ENCODE data around the gene SP5.
A peak's percentile ranks its signal among the peaks of the same experiment; 100 is the strongest.
"Not testable (repeated sequence)": the region's sequence is repeated elsewhere in the genome, so short reads cannot be mapped to it uniquely, and the experiment has no call there.

The SP5 gene

GRCh38 chr2:170717599-170717963 lies 2.4 kb downstream of the SP5 start:
- Mint-ChIP-seq H3K27ac (no peak overlapping the region), H3K9me3 (no peaks in the 10 kb centered on the region), H3K36me3 (peaks cover under 1% of the 10 kb centered on the region), H3K4me3 (peak overlapping the region; percentile 74), H3K4me1 (peaks cover 15% of the 10 kb centered on the region)
- ATAC-seq (no peak), DNase-seq (ENCODE audit: low spot score in 2 of 2) (no peak)

GRCh38 chr2:170717991-170718589 lies 3.0 kb downstream of the SP5 start:
- ATAC-seq (no peak), DNase-seq (ENCODE audit: low spot score in 2 of 2) (no peak)
- Mint-ChIP-seq H3K36me3 (no peaks in the 10 kb centered on the region), H3K27ac (no peak overlapping the region), H3K4me1 (peaks cover 15% of the 10 kb centered on the region), H3K4me3 (no peak overlapping the region), H3K9me3 (no peaks in the 10 kb centered on the region)

DNA sequence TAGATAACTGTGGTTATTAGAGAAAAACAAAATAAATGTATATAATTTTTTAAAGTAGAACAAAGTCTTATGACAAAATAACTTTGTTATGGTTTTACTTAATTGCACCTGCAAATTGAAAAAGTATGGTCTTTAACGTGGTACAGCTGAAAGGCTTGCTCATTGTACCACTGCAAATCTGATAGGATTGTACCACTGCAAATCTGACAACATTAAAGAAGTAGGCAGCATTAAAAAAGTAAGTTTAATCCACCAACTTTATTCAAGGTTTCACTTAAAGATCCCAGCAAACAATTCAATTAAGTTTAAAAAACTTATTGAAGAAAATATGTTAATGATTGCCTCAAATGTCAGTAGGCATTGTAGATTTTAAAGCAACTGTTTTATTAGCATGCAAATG lies 4.7 kb downstream of the SP5 start:
- Mint-ChIP-seq H3K4me1 (peaks cover 11% of the 10 kb centered on the region), H3K4me3 (no peak overlapping the region), H3K9me3 (no peaks in the 10 kb centered on the region), H3K36me3 (no peaks in the 10 kb centered on the region), H3K27ac (no peak overlapping the region)
- ATAC-seq (no peak), DNase-seq (ENCODE audit: low spot score in 2 of 2) (no peak)

GRCh38 chr2:170721678-170722077 lies 6.5 kb downstream of the SP5 start:
- H3K4me3 Mint-ChIP-seq: no peak overlapping the region
- ATAC-seq: no peak

DNA sequence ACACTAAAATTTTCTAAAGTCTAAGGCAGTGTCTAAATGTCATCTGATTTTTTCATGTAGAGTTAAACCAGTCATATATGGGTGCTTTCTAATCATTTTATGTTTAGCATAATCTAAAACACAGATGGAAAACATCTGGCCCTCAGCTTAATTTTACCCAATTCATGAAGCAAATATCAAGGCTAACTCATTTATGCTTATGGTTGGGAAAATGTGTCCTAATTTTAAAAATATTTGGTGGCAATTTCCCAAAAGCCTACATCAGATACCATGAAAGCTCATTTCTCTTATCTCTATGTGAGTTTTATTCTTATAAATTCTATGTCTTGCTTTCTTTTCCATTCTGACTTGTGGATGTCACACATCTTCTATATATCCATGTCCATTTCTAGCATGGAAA lies 7.2 kb downstream of the SP5 start:
- ATAC-seq: no peak
- no peaks in the 10 kb centered on the region for H3K9me3 Mint-ChIP-seq

More at GRCh38 chr2:170721678-170722077, 6.5 kb downstream of the SP5 start:
- no peaks in the 10 kb centered on the region for H3K36me3 Mint-ChIP-seq
- no peaks in the 10 kb centered on the region for H3K9me3 Mint-ChIP-seq
- DNase-seq (ENCODE audit: low spot score in 2 of 2): no peak
- H3K4me1 Mint-ChIP-seq: no peaks in the 10 kb centered on the region
- H3K27ac Mint-ChIP-seq: no peak overlapping the region

GRCh38 chr2:170723446-170723958 lies 8.4 kb downstream of the SP5 start:
- DNase-seq (ENCODE audit: low spot score in 2 of 2): no peak
- no peaks in the 10 kb centered on the region for H3K4me1 Mint-ChIP-seq
- ATAC-seq: no peak
- H3K4me3 Mint-ChIP-seq: no peak overlapping the region
- H3K9me3 Mint-ChIP-seq: no peaks in the 10 kb centered on the region
- no peak overlapping the region for H3K27ac Mint-ChIP-seq
- no peaks in the 10 kb centered on the region for H3K36me3 Mint-ChIP-seq

More for the DNA sequence above, 7.2 kb downstream of the SP5 start:
- H3K4me3 Mint-ChIP-seq: no peak overlapping the region
- H3K4me1 Mint-ChIP-seq: no peaks in the 10 kb centered on the region
- no peaks in the 10 kb centered on the region for H3K36me3 Mint-ChIP-seq
- no peak overlapping the region for H3K27ac Mint-ChIP-seq
- no peak for DNase-seq (ENCODE audit: low spot score in 2 of 2)

- Mint-ChIP-seq H3K4me1 (no peaks in the 10 kb centered on the region), H3K9me3 (no peaks in the 10 kb centered on the region), H3K36me3 (no peaks in the 10 kb centered on the region), H3K27ac (no peak overlapping the region), H3K4me3 (no peak overlapping the region)
- DNase-seq (ENCODE audit: low spot score in 2 of 2): no peak
- ATAC-seq: no peak
These were observed 18.9 kb downstream of the SP5 start for GRCh38 chr2:170733798-170734600.

DNA sequence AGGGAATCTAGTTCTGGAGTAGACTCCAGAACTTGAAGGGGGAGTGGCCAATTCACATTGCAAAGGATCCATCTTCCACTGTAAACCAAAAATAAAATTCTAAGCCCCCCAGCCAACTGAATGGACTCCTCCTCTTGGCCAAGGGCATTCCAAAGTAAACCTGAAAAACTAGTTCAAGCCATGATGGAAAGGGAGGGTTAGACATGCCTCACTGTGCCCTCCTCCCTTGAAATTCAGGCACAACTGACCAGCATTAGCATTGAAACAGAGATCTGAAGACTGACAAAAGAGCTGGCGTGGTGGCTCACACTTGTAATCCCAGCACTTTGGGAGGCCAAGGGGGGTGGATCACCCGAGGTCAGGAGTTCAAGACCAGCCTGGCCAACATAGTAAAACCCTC lies 19.5 kb downstream of the SP5 start:
- H3K4me1 Mint-ChIP-seq; H3K27ac Mint-ChIP-seq; DNase-seq (ENCODE audit: low spot score in 2 of 2): not testable (repeated sequence)

GRCh38 chr2:170736628-170737027 lies 21.5 kb downstream of the SP5 start:
- ATAC-seq (no peak), DNase-seq (ENCODE audit: low spot score in 2 of 2) (peak in 1 of 2 donors; percentile 15)
- Mint-ChIP-seq H3K36me3 (no peaks in the 10 kb centered on the region), H3K4me1 (no peaks in the 10 kb centered on the region), H3K9me3 (no peaks in the 10 kb centered on the region), H3K4me3 (no peak overlapping the region), H3K27ac (no peak overlapping the region)

More for the DNA sequence above, 19.5 kb downstream of the SP5 start:
- not testable (repeated sequence) for H3K4me3 Mint-ChIP-seq, H3K36me3 Mint-ChIP-seq, ATAC-seq, H3K9me3 Mint-ChIP-seq

DNA sequence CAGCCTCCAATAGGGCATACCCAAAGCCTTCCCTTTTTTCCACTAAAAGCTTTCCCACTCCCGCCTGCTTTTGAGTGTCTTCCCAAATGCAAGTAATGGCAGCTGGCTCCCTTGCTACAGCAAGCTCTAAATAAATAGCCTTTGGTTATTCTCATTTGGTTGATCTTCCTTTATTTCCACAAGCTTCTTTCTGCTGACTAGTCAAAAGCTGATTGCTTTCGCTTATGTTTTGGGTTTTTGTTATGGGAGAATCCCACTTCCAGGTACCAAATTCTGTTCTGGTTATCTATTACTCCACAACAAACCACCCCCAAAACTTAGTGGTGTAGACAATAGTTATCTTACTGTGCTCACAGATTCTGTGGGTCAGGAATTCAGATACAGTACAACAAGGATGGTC lies 22.3 kb downstream of the SP5 start:
- H3K4me3 Mint-ChIP-seq: no peak overlapping the region
- H3K9me3 Mint-ChIP-seq: no peaks in the 10 kb centered on the region
- no peaks in the 10 kb centered on the region for H3K36me3 Mint-ChIP-seq
- no peaks in the 10 kb centered on the region for H3K4me1 Mint-ChIP-seq
- H3K27ac Mint-ChIP-seq: no peak overlapping the region
- DNase-seq (ENCODE audit: low spot score in 2 of 2): no peak
- ATAC-seq: no peak

DNA sequence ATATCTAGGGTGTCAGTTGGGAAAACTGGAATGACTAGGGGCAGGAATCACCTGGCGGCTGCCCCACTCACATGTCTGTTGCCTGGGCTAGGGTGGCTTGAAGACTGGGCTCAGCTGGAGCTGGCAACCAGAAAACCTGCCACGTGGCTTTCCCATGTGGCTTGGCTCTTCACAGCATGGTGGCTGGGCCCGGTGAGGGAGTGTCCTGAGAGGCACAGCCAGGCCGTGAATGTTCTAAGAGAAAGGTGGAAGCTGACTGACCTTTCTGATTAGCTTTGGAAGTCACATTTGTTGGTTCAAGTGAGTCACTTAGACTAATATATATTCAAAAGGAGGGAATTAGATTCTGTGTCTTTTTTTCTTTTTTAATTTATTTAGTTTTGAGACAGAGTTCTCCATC lies 22.7 kb downstream of the SP5 start:
- H3K9me3 Mint-ChIP-seq: no peaks in the 10 kb centered on the region
- DNase-seq (ENCODE audit: low spot score in 2 of 2): no peak
- H3K36me3 Mint-ChIP-seq: no peaks in the 10 kb centered on the region
- no peak overlapping the region for H3K27ac Mint-ChIP-seq
- no peak for ATAC-seq
- H3K4me3 Mint-ChIP-seq: no peak overlapping the region
- H3K4me1 Mint-ChIP-seq: no peaks in the 10 kb centered on the region

GRCh38 chr2:170739048-170739447 lies 23.9 kb downstream of the SP5 start:
- H3K36me3 Mint-ChIP-seq: no peaks in the 10 kb centered on the region
- H3K27ac Mint-ChIP-seq: no peak overlapping the region
- ATAC-seq (no peak), DNase-seq (ENCODE audit: low spot score in 2 of 2) (no peak)
- H3K9me3 Mint-ChIP-seq: no peaks in the 10 kb centered on the region
- H3K4me3 Mint-ChIP-seq: no peak overlapping the region
- no peaks in the 10 kb centered on the region for H3K4me1 Mint-ChIP-seq

DNA sequence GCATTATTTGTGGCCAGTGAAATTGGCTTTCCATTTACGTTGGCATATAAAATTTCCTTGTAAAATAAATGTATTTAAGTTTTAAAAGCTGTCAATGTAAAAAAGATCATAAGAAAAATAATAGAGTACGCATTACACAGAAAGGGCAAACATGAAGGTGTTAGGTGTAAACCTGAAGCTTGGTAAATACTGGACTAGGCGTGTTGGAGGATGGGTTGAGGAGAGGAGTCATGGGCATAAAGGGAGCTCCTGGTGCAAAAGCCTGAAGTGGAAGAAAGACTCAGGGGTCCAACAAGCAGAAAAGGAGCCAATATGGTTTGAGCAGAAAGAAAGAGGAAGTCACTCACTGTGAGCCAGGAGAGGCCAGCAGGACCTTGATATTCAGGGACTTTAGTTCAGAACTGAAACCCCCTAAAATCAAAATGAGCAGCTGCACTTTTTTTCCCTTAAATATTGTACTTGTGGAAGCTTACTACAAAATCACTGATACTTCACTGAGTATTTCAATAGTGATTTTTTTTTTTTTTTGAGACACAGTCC lies 24.4 kb downstream of the SP5 start:
- ATAC-seq: no peak
- Mint-ChIP-seq H3K36me3 (no peaks in the 10 kb centered on the region), H3K4me3 (no peak overlapping the region), H3K27ac (no peak overlapping the region), H3K9me3 (no peaks in the 10 kb centered on the region), H3K4me1 (no peaks in the 10 kb centered on the region)
- DNase-seq (ENCODE audit: low spot score in 2 of 2): no peak

DNA sequence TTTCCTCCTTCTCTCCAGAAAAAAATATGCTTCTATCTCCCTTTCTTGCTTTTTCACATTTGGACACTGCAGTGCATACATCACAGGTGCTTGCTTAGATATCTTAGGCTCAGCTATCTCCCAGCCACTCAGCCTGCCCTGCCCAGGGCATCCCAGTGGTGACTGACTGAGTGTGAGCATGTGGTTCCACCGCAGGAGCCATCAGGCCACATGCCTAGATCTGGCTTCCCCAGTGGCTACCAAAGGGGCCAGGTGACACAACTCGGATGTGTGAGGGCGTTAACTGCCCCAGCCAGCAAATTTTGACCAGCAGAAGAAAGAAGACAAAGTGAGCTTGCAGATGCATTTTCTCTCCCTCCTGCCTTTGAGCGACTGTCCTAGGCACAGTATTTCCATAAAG lies 25.5 kb downstream of the SP5 start:
- ATAC-seq (no peak), DNase-seq (ENCODE audit: low spot score in 2 of 2) (no peak)
- Mint-ChIP-seq H3K4me1 (no peaks in the 10 kb centered on the region), H3K27ac (no peak overlapping the region), H3K4me3 (no peak overlapping the region), H3K36me3 (no peaks in the 10 kb centered on the region), H3K9me3 (no peaks in the 10 kb centered on the region)

GRCh38 chr2:170742000-170742399 lies 26.9 kb downstream of the SP5 start:
- Mint-ChIP-seq H3K36me3 (no peaks in the 10 kb centered on the region), H3K4me3 (no peak overlapping the region), H3K9me3 (no peaks in the 10 kb centered on the region), H3K27ac (no peak overlapping the region), H3K4me1 (no peaks in the 10 kb centered on the region)
- ATAC-seq (no peak), DNase-seq (ENCODE audit: low spot score in 2 of 2) (no peak)
